Right lobe of liver (tissue), 4 donors: ENCODE data around the gene SMIM11.

Experiments
- CTCF ChIP-seq, 4 donors: fragments of 200-600 bp in 3 of 4; fragments of 450-650 bp in 1 of 4; IDR thresholded peaks; one replicate each; pipeline versions ENCODE4 v1.5.1 to v1.8.0; 2016 to 2022; ENCODE audit warnings: antibody characterized with exemption in 4 of 4, mild to moderate bottlenecking in 2 of 4
- POLR2A ChIP-seq: fragments of 450-650 bp; IDR thresholded peaks from one replicate; pipeline ENCODE4 v1.6.1; 2017; ENCODE audit warnings: antibody characterized with exemption, mild to moderate bottlenecking
- donor health status: DM: no; HTN: no; CAD: no.
- donor health status: DM: no; HTN: no; CAD: no.
- donor health status: DM: no; HTN: yes; CAD: no.

- no peak for TF ChIP-seq CTCF (IDR thresholded peaks at IDR 0.05)
- no peak for TF ChIP-seq POLR2A
Measured at GRCh38 chr21:34342476-34342875, 32.8 kb upstream of the SMIM11 start.
